Stimulated activated CD4-positive, alpha-beta T cell treated with anti-CD3 and anti-CD28 coated beads, Interleukin-2, amount 100 ng/mL, for 24 hours (primary cell): ENCODE results near the gene YY1AP1.
"Not testable (repeated sequence)": the region's sequence is repeated elsewhere in the genome, so short reads cannot be mapped to it uniquely, and the experiment has no call there.

Experiments used
- DNase-seq, 2 donors: peaks; one replicate each; pipeline ENCODE4 v3.0.0-alpha.2; 2020

YY1AP1 gene

GRCh38 chr1:155643230-155643629 lies 45.3 kb downstream of the YY1AP1 start:
- DNase-seq, result no peak

GRCh38 chr1:155642559-155643180 lies 45.9 kb downstream of the YY1AP1 start:
- not testable (repeated sequence) for DNase-seq

- DNase-seq, result no peak
Observed at GRCh38 chr1:155640367-155640766, 48.2 kb downstream of the YY1AP1 start.

GRCh38 chr1:155636397-155637153 lies 52.0 kb downstream of the YY1AP1 start:
- DNase-seq, result no peak

- DNase-seq, result not testable (repeated sequence)
Observed at GRCh38 chr1:155626428-155626827, 62.1 kb downstream of the YY1AP1 start.

DNA sequence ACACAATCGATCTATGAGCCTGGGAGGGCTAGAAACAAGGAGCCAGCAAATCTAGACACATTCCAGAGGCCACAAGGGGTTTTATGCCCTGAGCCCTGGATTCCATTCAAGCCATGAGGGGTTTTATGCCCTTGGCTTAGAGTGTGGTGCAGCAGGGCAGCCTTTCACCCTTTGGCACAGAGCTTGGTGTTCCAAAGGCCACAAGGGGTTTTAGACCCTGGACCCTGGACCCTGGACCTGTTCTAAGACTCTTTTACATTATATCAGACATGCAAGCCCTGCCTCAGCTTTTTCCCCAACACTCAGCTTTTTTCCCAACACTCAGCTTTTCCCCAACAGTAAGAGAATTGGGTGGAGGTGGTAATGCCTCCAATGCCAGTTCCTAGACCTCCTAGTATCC lies 65.2 kb downstream of the YY1AP1 start:
- DNase-seq, result no peak

DNA sequence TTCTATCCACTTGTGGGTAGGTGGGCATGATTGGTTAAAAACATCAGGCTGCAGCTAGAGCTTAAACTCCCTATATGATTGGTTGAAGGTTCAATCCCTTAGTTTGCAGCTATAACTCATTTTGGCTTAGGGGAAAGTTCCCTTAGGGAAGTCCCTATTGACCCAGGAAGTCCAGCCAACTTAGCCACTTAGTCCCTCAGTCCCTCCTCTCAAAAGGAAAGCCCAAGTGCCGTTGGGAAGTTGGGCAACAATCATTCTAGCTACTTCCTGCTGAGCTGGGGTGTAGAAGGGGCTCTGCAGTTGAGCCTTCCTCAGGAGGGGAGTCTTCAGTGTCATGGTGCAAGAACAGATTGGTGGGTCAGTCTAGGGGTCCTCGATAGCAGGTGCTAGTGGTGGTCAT lies 66.4 kb downstream of the YY1AP1 start:
- DNase-seq, result no peak

GRCh38 chr1:155613226-155613625 lies 75.3 kb downstream of the YY1AP1 start:
- DNase-seq, result not testable (repeated sequence)

GRCh38 chr1:155610257-155610647 lies 78.3 kb downstream of the YY1AP1 start:
- DNase-seq, result not testable (repeated sequence)

- peak; percentile 99 for DNase-seq
Observed at GRCh38 chr1:155609515-155610256, 78.9 kb downstream of the YY1AP1 start, which contains the start of gene MSTO1. Gene MSTO1 (plus strand): TSS chr1:155610218. CDS start chr1:155610249, 31 bp downstream.
